NCI-H1694 treated with DMSO at 0.1 percent for 48 hours (cell line): ENCODE measurements around the gene DERL3.

Experiments used
- DNase-seq: peaks from one replicate; lab custom pipeline; 2025; lab: John Stamatoyannopoulos, UW

DERL3 gene

GRCh38 chr22:23801886-23802377, 36.9 kb downstream of the DERL3 start:
- DNase-seq: no peak

GRCh38 chr22:23801238-23801821, 37.5 kb downstream of the DERL3 start:
- DNase-seq: no peak

DNA sequence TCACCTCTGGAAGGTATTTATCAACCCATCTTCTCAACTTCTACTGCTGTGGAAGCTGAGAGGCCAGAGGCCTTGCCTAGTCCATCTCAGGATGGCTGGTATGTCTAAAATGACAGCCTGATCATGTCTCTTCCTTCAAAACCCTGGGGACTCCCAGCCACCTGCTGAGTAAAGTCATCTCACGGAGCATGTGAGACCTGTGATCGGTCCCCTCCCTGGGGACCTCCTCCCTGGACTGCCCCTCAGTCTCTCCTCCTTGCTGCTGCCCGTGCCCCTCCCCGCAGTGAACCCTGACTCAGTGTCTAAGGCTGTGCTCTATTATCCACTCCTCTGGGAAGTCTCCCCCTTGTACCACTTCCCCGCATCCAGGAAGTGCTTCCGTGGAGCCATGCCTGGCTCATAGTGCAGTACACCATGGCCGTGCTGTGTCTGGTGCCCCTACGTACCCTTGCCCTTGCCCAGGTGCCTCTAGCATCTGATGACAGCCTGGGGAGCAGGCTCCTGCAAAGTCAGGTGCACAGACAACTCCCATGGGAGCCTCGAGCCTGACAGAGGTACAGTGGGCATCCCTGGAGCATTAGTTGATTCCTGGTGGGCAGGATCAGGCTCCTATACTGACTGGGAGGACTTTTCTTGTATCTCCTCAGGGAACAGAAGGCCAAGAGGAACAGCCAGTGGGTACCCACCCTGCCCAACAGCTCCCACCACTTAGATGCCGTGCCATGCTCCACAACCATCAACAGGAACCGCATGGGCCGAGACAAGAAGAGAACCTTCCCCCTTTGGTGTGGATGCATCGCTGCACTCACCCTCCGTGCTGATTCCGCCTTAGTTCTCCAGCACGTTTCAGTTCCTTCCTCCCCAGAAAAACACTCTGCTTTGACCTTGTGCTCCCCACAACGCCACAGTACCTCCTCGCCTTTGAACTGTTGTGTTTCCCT, 38.2 kb downstream of the DERL3 start:
- DNase-seq: no peak

DNA sequence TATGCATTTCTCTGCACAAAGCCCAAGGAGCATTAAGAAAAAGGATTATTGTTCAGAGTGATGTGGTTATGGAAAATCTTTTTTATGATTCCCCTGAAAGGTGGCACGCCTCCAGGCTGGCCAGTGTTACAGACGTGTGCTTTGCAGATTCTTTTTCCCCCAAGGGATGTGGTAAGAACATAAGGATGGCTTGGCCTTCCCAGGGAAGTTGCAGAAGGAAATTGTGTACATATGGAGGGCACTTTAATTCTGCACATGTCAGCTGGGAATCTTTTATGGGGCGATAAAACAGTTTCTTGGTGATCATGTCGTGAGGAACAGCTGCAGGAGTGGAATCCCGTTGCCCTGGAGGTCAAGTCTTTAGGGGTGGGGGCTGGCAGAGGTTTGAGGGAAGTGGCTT, 42.3 kb downstream of the DERL3 start:
- DNase-seq: no peak

DNA sequence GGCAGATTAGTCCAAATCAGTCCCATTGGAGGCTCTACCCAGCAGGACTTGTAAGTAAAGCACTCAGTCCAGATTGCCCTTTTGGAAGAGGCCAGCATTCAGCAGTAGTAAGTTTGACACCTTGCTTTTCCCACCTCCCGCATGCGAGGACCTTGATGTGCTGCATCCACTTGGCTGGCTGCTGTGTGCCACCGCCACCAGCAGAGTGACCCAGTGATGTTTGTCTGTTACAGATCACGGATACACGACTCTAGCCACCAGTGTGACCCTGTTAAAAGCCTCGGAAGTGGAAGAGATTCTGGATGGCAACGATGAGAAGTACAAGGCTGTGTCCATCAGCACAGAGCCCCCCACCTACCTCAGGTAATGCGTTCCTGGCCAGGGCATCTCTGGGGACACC, 45.5 kb downstream of the DERL3 start:
- no peak for DNase-seq

DNA sequence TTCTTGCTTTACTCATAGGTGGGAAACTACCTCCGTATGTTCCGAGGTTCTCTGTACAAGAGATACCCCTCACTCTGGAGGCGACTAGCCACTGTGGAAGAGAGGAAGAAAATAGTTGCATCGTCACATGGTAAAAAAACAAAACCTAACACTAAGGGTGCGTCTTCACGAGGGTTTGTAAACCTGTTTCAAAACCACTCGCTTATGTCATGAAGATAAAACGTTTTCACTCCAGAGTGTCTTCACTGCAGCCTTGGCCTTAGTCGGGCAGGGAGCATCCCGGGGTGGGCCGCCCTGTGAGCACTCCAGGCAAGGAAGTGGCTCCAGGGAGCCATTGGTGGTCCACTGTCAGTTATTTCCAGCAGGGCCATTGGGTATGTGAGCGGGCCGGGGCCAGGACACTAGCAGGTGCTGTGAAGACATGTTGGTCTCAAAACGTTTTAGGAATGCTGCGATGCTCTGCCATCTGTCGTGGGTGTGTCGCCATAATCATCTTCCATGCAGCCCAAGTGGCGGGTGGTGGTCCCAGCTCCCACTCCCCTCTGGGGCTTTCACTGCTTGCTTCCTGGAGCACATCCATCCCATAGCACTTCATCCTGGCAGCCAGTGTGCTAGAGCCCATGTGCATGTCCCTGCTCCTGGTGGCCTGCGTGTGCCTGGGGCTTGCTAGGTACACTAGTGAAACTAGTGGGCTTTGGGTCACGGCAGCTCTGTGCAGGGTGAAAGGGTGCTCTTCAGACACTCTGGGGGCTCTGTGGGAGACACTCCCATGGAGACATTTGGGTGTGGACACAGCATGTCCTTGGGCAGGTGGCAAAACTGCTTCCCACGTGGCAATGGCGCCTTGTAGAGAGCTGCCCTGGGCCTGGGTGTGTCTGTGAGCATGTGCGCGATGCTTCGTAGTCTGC, 46.8 kb downstream of the DERL3 start:
- no peak for DNase-seq

DNA sequence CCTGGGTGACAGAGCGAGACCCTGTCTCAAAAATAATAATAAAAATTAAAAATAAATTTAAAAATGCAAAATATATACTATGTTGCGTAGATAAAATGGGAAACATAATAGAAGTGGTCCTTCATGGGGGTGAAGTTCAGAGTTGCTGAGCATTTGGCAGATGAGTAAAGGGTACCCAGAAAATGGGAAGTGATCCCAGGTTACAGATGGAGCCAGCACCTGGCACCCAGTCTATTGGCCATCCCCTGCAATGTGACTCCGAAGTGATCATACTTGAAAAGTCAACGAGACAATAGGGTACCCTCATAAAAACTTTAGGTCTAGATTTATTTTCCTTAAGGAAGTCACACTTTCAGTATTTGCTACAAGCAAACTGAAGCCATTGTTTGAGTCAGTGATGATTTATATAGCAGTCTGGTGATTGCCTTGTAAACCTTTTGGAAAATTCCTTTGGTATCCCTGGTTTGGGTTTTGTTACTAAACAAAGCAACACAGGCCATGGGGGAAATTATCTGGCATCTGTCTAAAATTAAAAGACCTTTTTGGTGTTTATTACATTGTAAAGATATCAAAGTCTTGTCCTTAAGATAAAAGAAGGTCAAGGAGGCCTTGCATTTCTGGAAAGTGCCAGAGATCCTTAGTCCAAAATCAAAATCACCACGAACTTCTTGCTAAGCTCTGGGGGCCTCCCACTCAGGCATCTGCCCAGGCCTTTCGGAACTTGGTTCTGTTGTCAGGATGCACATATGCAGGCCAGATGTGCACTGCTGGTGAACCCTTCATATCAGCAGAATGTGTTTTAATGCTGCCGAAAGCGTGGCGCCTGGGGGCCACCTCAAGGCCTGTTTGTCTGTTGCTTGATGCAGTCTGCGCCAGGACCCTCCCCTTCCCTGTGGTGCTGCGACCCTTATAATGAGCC, 47.7 kb downstream of the DERL3 start:
- DNase-seq: no peak

DNA sequence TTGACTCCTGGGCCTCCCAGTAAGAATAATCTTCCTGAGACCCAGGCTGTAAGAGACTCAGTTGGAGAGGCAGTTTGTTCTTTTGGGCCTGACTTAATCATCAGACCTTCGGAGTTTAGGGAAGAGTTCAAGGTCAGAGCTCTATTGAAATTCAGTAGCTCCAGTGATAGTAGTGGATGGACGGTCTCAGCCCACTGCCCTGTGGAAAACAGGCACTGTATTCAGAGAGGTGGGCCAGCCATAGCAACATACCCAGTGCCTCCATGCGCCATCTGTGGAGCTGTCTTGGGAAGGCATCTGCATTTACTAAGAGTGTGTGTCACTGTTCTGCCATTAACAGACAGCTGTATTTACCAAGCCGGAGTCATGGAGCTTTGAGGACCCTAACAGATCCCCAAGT, 49.2 kb downstream of the DERL3 start:
- DNase-seq: no peak

GRCh38 chr22:23789121-23789520, 49.7 kb downstream of the DERL3 start:
- no peak for DNase-seq

- DNase-seq: no peak
These were observed 50.9 kb downstream of the DERL3 start for GRCh38 chr22:23787910-23788309.

GRCh38 chr22:23787600-23787896, 51.3 kb downstream of the DERL3 start:
- DNase-seq: no peak

GRCh38 chr22:23786752-23787599, 51.8 kb downstream of the DERL3 start, which contains the start of gene SMARCB1:
SMARCB1 (plus strand) TSS chr22:23786966; CDS start chr22:23787170, 204 bp downstream.
- DNase-seq: peak; percentile 51

GRCh38 chr22:23786261-23786710, 52.5 kb downstream of the DERL3 start:
- no peak for DNase-seq
